Karpas-422 (cell line): ENCODE data around the gene MAP7. TPM values are rescaled to one million over a fixed set of nuclear protein-coding genes. Genes with fewer than 3 reads are reported as not detected.

Source experiments
- DNase-seq: peaks from one replicate; pipeline ENCODE4 v3.0.0-alpha.2; 2015
- H2AFZ ChIP-seq: fragments of 200-600 bp; sonication (generic); 2 replicates; pipeline ENCODE4 v1.6.1; 2014; ENCODE audit warnings: antibody characterized with exemption, low read length, mixed read lengths
- H3K27ac ChIP-seq: fragments of 200-600 bp; sonication (generic); 2 replicates; pipeline ENCODE4 v1.5.1; 2014; ENCODE audit warnings: mild to moderate bottlenecking, low read length, moderate library complexity
- H3K27me3 ChIP-seq: fragments of 200-600 bp; sonication (generic); 2 replicates; pipeline ENCODE4 v1.6.1; 2014; ENCODE audit warnings: low read length, mixed read lengths
- H3K36me3 ChIP-seq: fragments of 200-600 bp; sonication (generic); 2 replicates; pipeline ENCODE4 v1.6.1; 2014; ENCODE audit warnings: low read length, mixed read lengths; ENCODE audit not compliant: insufficient read depth
- H3K4me1 ChIP-seq: fragments of 200-600 bp; sonication (generic); 2 replicates; pipeline ENCODE4 v1.6.1; 2014; ENCODE audit warnings: mild to moderate bottlenecking, low read length, mixed read lengths
- H3K4me2 ChIP-seq: fragments of 200-600 bp; sonication (generic); 2 replicates; pipeline ENCODE4 v1.6.1; 2014; ENCODE audit warnings: low read length, low read depth, mild to moderate bottlenecking; ENCODE audit not compliant: poor library complexity, severe bottlenecking
- H3K4me3 ChIP-seq: fragments of 200-600 bp; sonication (generic); 2 replicates; pipeline ENCODE4 v1.5.1; 2014; ENCODE audit warnings: mild to moderate bottlenecking, antibody characterized with exemption, low read length, mixed read lengths
- H3K79me2 ChIP-seq: fragments of 200-600 bp; sonication (generic); 2 replicates; pipeline ENCODE4 v1.6.1; 2014; ENCODE audit warnings: mild to moderate bottlenecking, low read length, mixed read lengths
- H3K9ac ChIP-seq: fragments of 200-600 bp; sonication (generic); 2 replicates; pipeline ENCODE4 v1.6.0; 2014; ENCODE audit warnings: low read length
- H3K9me2 ChIP-seq: fragments of 200-600 bp; sonication (generic), shearing (Covaris generic); replicated peaks from 2 replicates; pipeline ENCODE4 v1.6.0; 2014; ENCODE audit warnings: mild to moderate bottlenecking, low read length, moderate library complexity; ENCODE audit not compliant: insufficient read depth
- H3K9me3 ChIP-seq: fragments of 300-700, 200-600 bp; sonication (generic); 2 replicates; pipeline ENCODE4 v1.6.1; 2014; ENCODE audit warnings: low read length, mixed read lengths
- H4K20me1 ChIP-seq: fragments of 200-600 bp; sonication (generic); 2 replicates; pipeline ENCODE4 v1.6.1; 2014; ENCODE audit warnings: mild to moderate bottlenecking, antibody characterized with exemption, low read length, low read depth; ENCODE audit not compliant: insufficient read depth
- total RNA-seq: library from RNA; depleted of rRNA; stranded (reverse); fragments of >200 nt; shearing (Covaris generic); gene quantifications from 2 replicates; pipeline ENCODE4 v1.2.3, GENCODE V29; 2014; ENCODE audit warnings: low replicate concordance

MAP7 gene
- total RNA-seq, 1 experiment from 2014 or later, result not detected

GRCh38 chr6:136562211-136562610, 12.0 kb upstream of the MAP7 start:
- no peak overlapping the region for H3K27ac ChIP-seq
- H3K27me3 ChIP-seq, result no peaks in the 10 kb centered on the region
- H3K4me1 ChIP-seq, result no peaks in the 10 kb centered on the region
- DNase-seq, result no peak
- H3K79me2 ChIP-seq, result no peaks in the 10 kb centered on the region
- no peak overlapping the region for H3K4me2 ChIP-seq
- no peaks in the 10 kb centered on the region for H3K9me3 ChIP-seq
- no peak overlapping the region for H2AFZ ChIP-seq
- H3K9ac ChIP-seq, result no peak overlapping the region
- no peak overlapping the region for H3K4me3 ChIP-seq
- no peaks in the 10 kb centered on the region for H4K20me1 ChIP-seq
- H3K36me3 ChIP-seq, result no peaks in the 10 kb centered on the region
- H3K9me2 ChIP-seq, result no peaks in the 10 kb centered on the region

GRCh38 chr6:136553166-136553787, 3.1 kb upstream of the MAP7 start:
- H3K4me2 ChIP-seq, result no peak overlapping the region
- H3K27ac ChIP-seq, result no peak overlapping the region
- no peaks in the 10 kb centered on the region for H3K9me2 ChIP-seq
- H3K27me3 ChIP-seq, result no peaks in the 10 kb centered on the region
- no peak overlapping the region for H3K4me3 ChIP-seq
- no peaks in the 10 kb centered on the region for H3K9me3 ChIP-seq
- H3K79me2 ChIP-seq, result no peaks in the 10 kb centered on the region
- H4K20me1 ChIP-seq, result no peaks in the 10 kb centered on the region
- H3K9ac ChIP-seq, result no peak overlapping the region
- H2AFZ ChIP-seq, result no peak overlapping the region
- DNase-seq, result no peak
- no peaks in the 10 kb centered on the region for H3K4me1 ChIP-seq
- no peaks in the 10 kb centered on the region for H3K36me3 ChIP-seq

GRCh38 chr6:136552054-136552453, 1.8 kb upstream of the MAP7 start:
- Histone ChIP-seq H3K9ac (no peak overlapping the region), H3K36me3 (no peaks in the 10 kb centered on the region), H3K27ac (no peak overlapping the region), H3K4me2 (no peak overlapping the region), H3K4me1 (no peaks in the 10 kb centered on the region), H3K4me3 (no peak overlapping the region), H4K20me1 (no peaks in the 10 kb centered on the region), H3K27me3 (no peaks in the 10 kb centered on the region), H3K9me3 (no peaks in the 10 kb centered on the region), H3K9me2 (no peaks in the 10 kb centered on the region), H2AFZ (no peak overlapping the region), H3K79me2 (no peaks in the 10 kb centered on the region)
- no peak for DNase-seq

- H3K27me3 ChIP-seq, result no peaks in the 10 kb centered on the region
- no peak overlapping the region for H2AFZ ChIP-seq
- no peak overlapping the region for H3K4me3 ChIP-seq
- no peak overlapping the region for H3K4me2 ChIP-seq
- no peak for DNase-seq
- H3K79me2 ChIP-seq, result no peaks in the 10 kb centered on the region
- no peak overlapping the region for H3K9ac ChIP-seq
- H3K9me3 ChIP-seq, result no peaks in the 10 kb centered on the region
- H4K20me1 ChIP-seq, result no peaks in the 10 kb centered on the region
- H3K4me1 ChIP-seq, result no peaks in the 10 kb centered on the region
- no peak overlapping the region for H3K27ac ChIP-seq
- no peaks in the 10 kb centered on the region for H3K36me3 ChIP-seq
- no peaks in the 10 kb centered on the region for H3K9me2 ChIP-seq
These were observed 881 bp upstream of the MAP7 start for GRCh38 chr6:136551103-136551502.

GRCh38 chr6:136550045-136550329, 235 bp downstream of the MAP7 start:
- Histone ChIP-seq H3K79me2 (no peaks in the 10 kb centered on the region), H4K20me1 (no peaks in the 10 kb centered on the region), H3K27ac (no peak overlapping the region), H3K4me1 (no peaks in the 10 kb centered on the region), H2AFZ (no peak overlapping the region), H3K4me3 (no peak overlapping the region), H3K36me3 (no peaks in the 10 kb centered on the region), H3K9me2 (no peaks in the 10 kb centered on the region), H3K9me3 (no peaks in the 10 kb centered on the region), H3K4me2 (no peak overlapping the region), H3K9ac (no peak overlapping the region), H3K27me3 (no peaks in the 10 kb centered on the region)
- DNase-seq, result no peak

GRCh38 chr6:136549300-136550044, 750 bp downstream of the MAP7 start:
- no peak for DNase-seq
- no peak overlapping the region for H2AFZ ChIP-seq
- H3K36me3 ChIP-seq, result no peaks in the 10 kb centered on the region
- no peaks in the 10 kb centered on the region for H3K9me2 ChIP-seq
- no peak overlapping the region for H3K4me2 ChIP-seq
- H3K27me3 ChIP-seq, result no peaks in the 10 kb centered on the region
- no peak overlapping the region for H3K4me3 ChIP-seq
- no peaks in the 10 kb centered on the region for H3K79me2 ChIP-seq
- no peak overlapping the region for H3K27ac ChIP-seq
- H3K9ac ChIP-seq, result no peak overlapping the region
- H4K20me1 ChIP-seq, result no peaks in the 10 kb centered on the region
- no peaks in the 10 kb centered on the region for H3K9me3 ChIP-seq
- no peaks in the 10 kb centered on the region for H3K4me1 ChIP-seq

GRCh38 chr6:136548582-136549299, 1.5 kb downstream of the MAP7 start:
- Histone ChIP-seq H3K4me2 (no peak overlapping the region), H3K79me2 (no peaks in the 10 kb centered on the region), H3K4me1 (no peaks in the 10 kb centered on the region), H3K9me3 (no peaks in the 10 kb centered on the region), H3K27ac (no peak overlapping the region), H4K20me1 (no peaks in the 10 kb centered on the region), H3K9me2 (no peaks in the 10 kb centered on the region), H3K27me3 (no peaks in the 10 kb centered on the region), H2AFZ (no peak overlapping the region), H3K36me3 (no peaks in the 10 kb centered on the region), H3K9ac (no peak overlapping the region), H3K4me3 (no peak overlapping the region)
- DNase-seq, result no peak

GRCh38 chr6:136547871-136548270, 2.4 kb downstream of the MAP7 start:
- Histone ChIP-seq H3K9me3 (no peaks in the 10 kb centered on the region), H3K4me1 (no peaks in the 10 kb centered on the region), H3K27ac (no peak overlapping the region), H3K79me2 (no peaks in the 10 kb centered on the region), H4K20me1 (no peaks in the 10 kb centered on the region), H3K27me3 (no peaks in the 10 kb centered on the region), H3K4me2 (no peak overlapping the region), H3K4me3 (no peak overlapping the region), H3K9me2 (no peaks in the 10 kb centered on the region), H3K9ac (no peak overlapping the region), H3K36me3 (no peaks in the 10 kb centered on the region), H2AFZ (no peak overlapping the region)
- DNase-seq, result no peak
